DND-41 (cell line): ENCODE data around the gene TARBP2.

Source experiments
- CTCF ChIP-seq: IDR thresholded peaks from 2 replicates; pipeline ENCODE4 v1.5.1; 2012; ENCODE audit warnings: borderline replicate concordance, low read length, moderate library complexity, mild to moderate bottlenecking; ENCODE audit not compliant: poor library complexity, severe bottlenecking; ENCODE audit errors: extremely low read depth
- EZH2 ChIP-seq: IDR thresholded peaks from 3 replicates; pipeline ENCODE4 v1.6.1; 2012; ENCODE audit warnings: borderline replicate concordance, low read depth, mild to moderate bottlenecking, moderate library complexity, low read length, inconsistent platforms; ENCODE audit not compliant: severe bottlenecking

- TF ChIP-seq CTCF (no peak), EZH2 (no peak)
Measured at GRCh38 chr12:53474077-53474476, 27.0 kb upstream of the TARBP2 start.
